Thyroid gland (tissue), 4 donors: ENCODE data around the gene RELA. TPM values are rescaled to one million over a fixed set of nuclear protein-coding genes. Genes with fewer than 3 reads are reported as not detected.
"Not testable (repeated sequence)": the region's sequence is repeated elsewhere in the genome, so short reads cannot be mapped to it uniquely, and the experiment has no call there.

Experiments
- DNase-seq, 2 donors: peaks; one replicate each; pipeline ENCODE4 v3.0.0-alpha.2; 2019
- H3K27ac ChIP-seq, 3 donors: fragments of 200-600 bp; sonication (generic); 1 replicate in 2 of 3; 2 replicates in 1 of 3; pipeline ENCODE4 v1.5.1; 2016 to 2019; ENCODE audit warnings: mild to moderate bottlenecking in 1 of 3, moderate library complexity in 1 of 3
- H3K27me3 ChIP-seq: fragments of 200-600 bp; sonication (generic); one replicate; pipeline ENCODE4 v1.5.1; 2019
- H3K36me3 ChIP-seq, 2 donors: fragments of 200-600 bp; sonication (generic); one replicate each; pipeline ENCODE4 v1.5.1; 2016 to 2019
- H3K4me1 ChIP-seq, 2 donors: fragments of 200-600 bp; sonication (generic); one replicate each; pipeline ENCODE4 v1.5.1; 2017 to 2019
- H3K4me3 ChIP-seq, 3 donors: fragments of 200-600 bp; sonication (generic); replicated peaks in 1 of 3; 1 replicate in 2 of 3; 2 replicates in 1 of 3; pipeline ENCODE4 v1.5.1; 2016; ENCODE audit warnings: mild to moderate bottlenecking in 1 of 3
- H3K9me3 ChIP-seq: fragments of 200-600 bp; sonication (generic); one replicate; pipeline ENCODE4 v1.5.1; 2017
- CTCF ChIP-seq, 6 experiments: fragments of 200-600 bp in 3 of 6; fragments of 450-650 bp in 3 of 6; sonication (generic) in 3 of 6; IDR thresholded peaks; one replicate each; pipeline ENCODE4 v1.5.1; 2016 to 2019; ENCODE audit warnings: antibody characterized with exemption in 6 of 6, mild to moderate bottlenecking in 2 of 6, inconsistent platforms in 1 of 6, moderate library complexity in 1 of 6
- POLR2A ChIP-seq, 2 donors: fragments of 450-650 bp; IDR thresholded peaks; one replicate each; pipeline ENCODE4 v1.6.1; 2017; ENCODE audit warnings: antibody characterized with exemption in 2 of 2, mild to moderate bottlenecking in 2 of 2, moderate library complexity in 1 of 2
- WGBS, 2 donors: methylation state at CpG; one replicate each; pipeline ENCODE4 v1.1.5; 2017; 5-methylcytosine and 5-hydroxymethylcytosine counted together
- intact Hi-C: fragments of 100-400 bp; cut with DNase I; formaldehyde crosslinking; loops from one replicate; pipeline ENCODE4 v1.15.1; 2023
- total RNA-seq, 4 donors: library from RNA; depleted of rRNA; stranded (reverse); fragments of >200 nt; gene quantifications; one replicate each; pipeline ENCODE4 v1.2.3, GENCODE V29; 2016

The RELA gene
- total RNA-seq, 4 donors from 2014 or later, result 40.3 to 55.8 (median 48.7) TPM

GRCh38 chr11:65641297-65642013 lies 21.3 kb downstream of the RELA start:
- no peak overlapping the region for H3K4me3 ChIP-seq
- peaks cover 6 to 9% of the 10 kb centered on the region in 2 donors for H3K36me3 ChIP-seq
- peaks cover 4 to 36% of the 10 kb centered on the region in 2 donors for H3K4me1 ChIP-seq
- intact Hi-C loops, result no loop called here
- DNase-seq, result no peak
- H3K27ac ChIP-seq, result no peak overlapping the region
- no peaks in the 10 kb centered on the region for H3K9me3 ChIP-seq
- TF ChIP-seq CTCF (IDR thresholded peaks at IDR 0.05), result no peak
- TF ChIP-seq POLR2A (IDR thresholded peaks at IDR 0.05), result no peak
- 87 to 88% methylated on average over 11 to 14 of the region's 16 CpGs for WGBS, 2 donors
- H3K27me3 ChIP-seq, result no peaks in the 10 kb centered on the region

- TF ChIP-seq POLR2A (IDR thresholded peaks at IDR 0.05) (no peak), CTCF (IDR thresholded peaks at IDR 0.05) (no peak)
- peak in 1 of 2 donors; percentile 20 for DNase-seq
- H3K9me3 ChIP-seq, result no peaks in the 10 kb centered on the region
- H3K27ac ChIP-seq, result peak overlapping the region; percentile 17 to 71 (median 41)
- peaks cover 14 to 17% of the 10 kb centered on the region in 2 donors for H3K36me3 ChIP-seq
- 87 to 93% methylated on average over 8 to 21 of the region's 35 CpGs for WGBS, 2 donors
- peaks cover 4 to 36% of the 10 kb centered on the region in 2 donors for H3K4me1 ChIP-seq
- intact Hi-C loops, result no loop called here
- H3K27me3 ChIP-seq, result no peaks in the 10 kb centered on the region
- no peak overlapping the region for H3K4me3 ChIP-seq
Measured at GRCh38 chr11:65640483-65641296, 22.0 kb downstream of the RELA start.

DNA sequence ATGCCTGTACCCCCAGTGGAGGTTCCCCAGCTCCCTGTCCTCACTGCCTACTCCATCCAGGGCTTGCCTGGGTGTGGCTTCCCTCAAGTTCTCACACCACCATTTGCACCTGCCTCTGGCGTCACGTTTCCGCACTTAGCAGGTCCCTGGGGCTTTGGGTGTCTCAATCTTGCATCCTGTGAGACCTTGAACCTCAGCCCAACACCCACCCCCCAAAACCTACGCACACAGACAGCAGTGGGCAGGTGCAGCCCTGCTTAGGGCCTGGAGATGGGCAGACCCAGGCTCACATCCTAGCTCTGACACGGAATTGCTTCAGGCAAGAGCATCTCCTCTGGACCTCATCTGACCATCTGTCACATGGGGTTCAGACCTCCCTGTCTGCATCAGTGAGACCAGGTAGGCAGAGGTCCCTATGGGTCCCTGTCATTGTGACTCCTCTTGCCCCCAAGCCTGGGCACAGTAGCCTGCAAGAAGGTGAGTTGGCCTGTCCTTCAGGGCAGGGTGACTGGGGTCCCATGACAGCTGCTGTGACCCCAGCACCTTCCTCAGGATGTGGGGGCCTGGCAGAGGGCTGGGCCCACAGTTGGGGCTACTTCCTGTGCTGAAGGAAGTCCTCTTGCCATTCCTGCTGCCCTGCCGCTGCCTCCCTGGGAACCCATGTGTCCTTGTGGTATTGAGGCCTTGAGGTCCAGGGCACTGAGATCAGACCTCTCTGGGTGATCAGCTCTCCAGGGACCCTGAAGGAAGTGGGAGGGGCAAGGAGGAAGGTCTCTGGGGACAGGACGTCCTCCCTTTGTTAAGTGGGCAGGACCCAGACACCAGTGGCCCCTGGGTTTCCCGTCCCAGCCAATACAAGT lies 22.9 kb downstream of the RELA start:
- TF ChIP-seq POLR2A (IDR thresholded peaks at IDR 0.05), result no peak
- no peak for TF ChIP-seq CTCF (IDR thresholded peaks at IDR 0.05)
- Histone ChIP-seq H3K4me1 (peaks cover 4 to 36% of the 10 kb centered on the region in 2 donors), H3K9me3 (no peaks in the 10 kb centered on the region), H3K27ac (peak overlapping the region; percentile 17 to 71 (median 41)), H3K27me3 (no peaks in the 10 kb centered on the region), H3K36me3 (peaks cover 23 to 25% of the 10 kb centered on the region in 2 donors), H3K4me3 (no peak overlapping the region)
- intact Hi-C loops, result no loop called here
- WGBS, 2 donors, result 71 to 81% methylated on average over 5 to 7 of the region's 8 CpGs
- DNase-seq, result peak in 1 of 2 donors; percentile 24

GRCh38 chr11:65639228-65639597 lies 23.5 kb downstream of the RELA start:
- Histone ChIP-seq H3K27ac (peak overlapping the region in 1 of 3 donors; percentile 62), H3K36me3 (peaks cover 29 to 31% of the 10 kb centered on the region in 2 donors), H3K4me1 (peaks cover 4 to 36% of the 10 kb centered on the region in 2 donors)
- H3K4me3 ChIP-seq, H3K9me3 ChIP-seq, intact Hi-C loops, DNase-seq, H3K27me3 ChIP-seq: not testable (repeated sequence)
- WGBS, 2 donors, result 69 to 92% methylated on average over 8 to 9 of the region's 9 CpGs

DNA sequence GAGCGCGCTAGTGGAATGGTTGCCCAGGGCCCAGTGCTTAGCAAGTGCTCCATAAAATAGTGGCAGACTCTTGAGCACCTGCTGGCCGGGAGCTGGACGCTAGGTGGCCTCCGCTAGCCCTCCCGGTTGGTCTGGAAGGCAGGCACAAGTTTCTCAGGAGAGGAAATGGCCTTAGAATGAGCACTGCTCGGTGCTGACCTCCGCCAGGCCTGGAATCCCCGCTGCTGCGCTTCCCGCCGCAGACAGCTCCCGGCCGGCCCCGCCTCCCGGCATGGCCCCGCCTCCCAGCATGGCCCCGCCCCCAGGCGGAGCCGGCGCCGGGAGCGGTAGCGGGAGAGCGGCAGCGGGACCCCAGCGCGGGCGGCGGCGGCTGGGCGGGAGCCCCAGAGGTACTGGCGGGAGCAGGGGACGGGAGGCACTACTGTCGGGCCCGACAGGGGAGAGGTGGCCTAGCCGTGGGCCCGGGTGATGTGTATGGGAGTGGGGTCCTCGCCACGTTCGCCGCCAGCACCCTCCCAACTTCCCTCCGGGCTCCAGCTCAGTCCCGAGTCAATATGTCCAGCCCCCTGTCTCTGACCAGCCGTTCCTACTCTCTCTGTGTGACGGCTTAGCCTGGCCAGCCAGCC lies 24.8 kb downstream of the RELA start, which contains the start of gene SIPA1:
Gene SIPA1, plus strand, starts transcription at position 308 of the 626 bp plus-strand sequence. CDS start 2,821 bp downstream, outside the sequence.
- Histone ChIP-seq H3K36me3 (peaks cover 32 to 36% of the 10 kb centered on the region in 2 donors), H3K4me1 (peaks cover 4 to 36% of the 10 kb centered on the region in 2 donors), H3K4me3 (peak within 1 kb of the TSS; percentile 17 to 59 (median 38)), H3K9me3 (no peaks in the 10 kb centered on the region), H3K27me3 (no peaks in the 10 kb centered on the region), H3K27ac (peak within 1 kb of the TSS; percentile 62 to 76 (median 68))
- TF ChIP-seq CTCF (IDR thresholded peaks at IDR 0.05) (peak in 4 of 6 experiments; percentile 23 to 39 (median 35)), POLR2A (IDR thresholded peaks at IDR 0.05) (peak in 1 of 2 donors; percentile 52)
- WGBS, 2 donors, result 9 to 15% methylated on average over 10 to 20 of the region's 46 CpGs
- peak; percentile 55 to 68 for DNase-seq
- intact Hi-C loops, result no loop called here
